Muscle layer of colon (tissue), 2 donors: ENCODE results near the gene SP140L.
"Not testable (repeated sequence)": the region's sequence is repeated elsewhere in the genome, so short reads cannot be mapped to it uniquely, and the experiment has no call there.

ENCODE experiments used
- H3K27ac ChIP-seq: one replicate; pipeline ENCODE4 v1.7.0; 2013; ENCODE audit warnings: low read depth, mild to moderate bottlenecking, low read length, moderate library complexity
- H3K27me3 ChIP-seq, 2 donors: one replicate each; pipeline ENCODE4 v1.7.0; 2013; ENCODE audit warnings: low read length in 2 of 2, mild to moderate bottlenecking in 2 of 2; ENCODE audit not compliant: insufficient read depth in 2 of 2, control insufficient read depth in 1 of 2
- H3K36me3 ChIP-seq: one replicate; pipeline ENCODE4 v1.7.0; 2013; ENCODE audit warnings: mild to moderate bottlenecking, low read length; ENCODE audit not compliant: insufficient read depth
- H3K4me1 ChIP-seq: one replicate; pipeline ENCODE4 v1.7.0; 2013; ENCODE audit warnings: mild to moderate bottlenecking, low read length; ENCODE audit not compliant: insufficient read depth
- H3K4me3 ChIP-seq, 2 donors: one replicate each; pipeline ENCODE4 v1.7.0; 2013; ENCODE audit warnings: low read length in 2 of 2, low read depth in 1 of 2, mild to moderate bottlenecking in 1 of 2, moderate library complexity in 1 of 2
- H3K9ac ChIP-seq: one replicate; pipeline ENCODE4 v1.7.0; 2013; ENCODE audit warnings: low read length
- H3K9me3 ChIP-seq: one replicate; pipeline ENCODE4 v1.7.0; 2013; ENCODE audit warnings: mild to moderate bottlenecking, low read length
- donor health status: abdominal sarcoma.
- donor health status: Adenocarcinoma of cecum.

The SP140L gene

DNA sequence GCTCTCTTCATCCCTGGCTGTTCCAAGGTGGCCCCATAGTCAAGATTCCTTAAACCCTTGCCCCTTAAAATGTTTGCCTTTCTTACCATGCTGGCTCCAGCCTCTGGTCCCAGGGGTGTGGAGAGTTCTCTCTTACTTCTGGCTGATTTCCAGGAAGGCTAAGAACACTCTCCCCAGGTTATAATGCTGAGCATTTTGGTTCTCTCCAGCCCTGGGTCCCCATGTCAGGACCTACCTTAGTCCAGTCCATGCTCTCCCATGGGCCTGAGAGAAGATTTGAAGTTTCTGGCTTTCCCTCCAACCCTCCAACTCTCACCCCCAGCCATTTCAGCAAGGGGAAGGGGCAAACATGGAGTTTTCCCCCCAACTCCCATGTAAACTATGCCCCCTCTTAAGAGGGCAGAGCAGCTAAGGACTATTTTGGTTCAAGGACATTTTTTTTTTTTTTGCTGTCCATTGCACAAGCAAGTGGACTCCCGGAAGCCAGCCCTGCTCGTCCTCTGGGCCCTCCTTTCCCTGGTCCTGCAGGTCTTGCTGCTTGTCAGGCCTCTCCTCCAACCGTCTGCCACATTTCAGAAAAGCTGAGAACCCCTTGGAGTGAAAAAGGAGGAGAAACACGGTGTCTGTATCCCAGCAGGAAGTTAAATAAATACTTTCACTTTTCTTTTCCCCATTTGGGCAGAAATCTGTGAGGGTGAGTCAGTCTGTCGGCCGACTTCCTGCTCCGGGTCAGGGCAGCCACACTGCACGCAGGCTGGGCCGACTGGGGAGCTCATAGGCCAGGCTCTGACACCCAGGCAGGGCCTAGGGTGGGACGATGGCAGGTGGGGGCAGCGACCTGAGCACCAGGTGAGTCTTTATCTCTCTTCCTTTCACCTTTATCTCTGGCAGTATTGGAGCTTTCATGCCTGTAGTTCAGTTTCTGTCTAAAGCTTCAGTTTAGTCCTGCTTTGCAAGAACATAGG is at the start of gene SP140L:
SP140L (plus strand) TSS at position 741 of the 965 bp plus-strand sequence; CDS start at position 818, 77 bp downstream.
- Histone ChIP-seq H3K4me3 (peak within 1 kb of the TSS; percentile 25 to 85), H3K9ac (peak within 1 kb of the TSS; percentile 7), H3K9me3 (no peaks in the 10 kb centered on the region)

GRCh38 chr2:230282936-230283335 is 44.1 kb upstream of the SP140L start:
- Histone ChIP-seq H3K4me1 (no peaks in the 10 kb centered on the region), H3K4me3 (no peak overlapping the region), H3K27me3 (no peaks in the 10 kb centered on the region), H3K27ac (no peak overlapping the region), H3K9ac (no peak overlapping the region), H3K36me3 (no peaks in the 10 kb centered on the region), H3K9me3 (no peaks in the 10 kb centered on the region)

More for the DNA sequence above, at the start of gene SP140L:
- Histone ChIP-seq H3K36me3 (no peaks in the 10 kb centered on the region), H3K27me3 (no peaks in the 10 kb centered on the region), H3K27ac (no peak within 1 kb of the TSS), H3K4me1 (peaks cover 10% of the 10 kb centered on the region)

- no peaks in the 10 kb centered on the region for H3K36me3 ChIP-seq
- no peaks in the 10 kb centered on the region for H3K27me3 ChIP-seq
- H3K4me3 ChIP-seq = no peak overlapping the region
- H3K4me1 ChIP-seq = no peaks in the 10 kb centered on the region
- H3K9ac ChIP-seq = no peak overlapping the region
- H3K27ac ChIP-seq = no peak overlapping the region
- no peaks in the 10 kb centered on the region for H3K9me3 ChIP-seq
These were observed 40.9 kb upstream of the SP140L start for GRCh38 chr2:230286048-230286447.

GRCh38 chr2:230289311-230289710 is 37.7 kb upstream of the SP140L start:
- H3K36me3 ChIP-seq, H3K27me3 ChIP-seq, H3K27ac ChIP-seq: not testable (repeated sequence)

GRCh38 chr2:230295192-230295591 is 31.8 kb upstream of the SP140L start:
- no peaks in the 10 kb centered on the region for H3K9me3 ChIP-seq
- H3K27me3 ChIP-seq = no peaks in the 10 kb centered on the region

More at GRCh38 chr2:230289311-230289710, 37.7 kb upstream of the SP140L start:
- not testable (repeated sequence) for H3K4me1 ChIP-seq, H3K9me3 ChIP-seq, H3K4me3 ChIP-seq, H3K9ac ChIP-seq

GRCh38 chr2:230296917-230297316 is 30.1 kb upstream of the SP140L start:
- Histone ChIP-seq H3K27me3 (no peaks in the 10 kb centered on the region), H3K36me3 (no peaks in the 10 kb centered on the region), H3K4me3 (no peak overlapping the region), H3K9ac (no peak overlapping the region), H3K4me1 (no peaks in the 10 kb centered on the region), H3K27ac (no peak overlapping the region), H3K9me3 (no peaks in the 10 kb centered on the region)

More at GRCh38 chr2:230295192-230295591, 31.8 kb upstream of the SP140L start:
- no peak overlapping the region for H3K27ac ChIP-seq
- no peaks in the 10 kb centered on the region for H3K36me3 ChIP-seq
- H3K4me3 ChIP-seq = no peak overlapping the region
- no peak overlapping the region for H3K9ac ChIP-seq
- no peaks in the 10 kb centered on the region for H3K4me1 ChIP-seq

GRCh38 chr2:230299618-230300017 is 27.4 kb upstream of the SP140L start:
- Histone ChIP-seq H3K9ac (no peak overlapping the region), H3K27ac (no peak overlapping the region), H3K4me3 (no peak overlapping the region), H3K9me3 (no peaks in the 10 kb centered on the region), H3K27me3 (no peaks in the 10 kb centered on the region), H3K36me3 (no peaks in the 10 kb centered on the region), H3K4me1 (no peaks in the 10 kb centered on the region)

DNA sequence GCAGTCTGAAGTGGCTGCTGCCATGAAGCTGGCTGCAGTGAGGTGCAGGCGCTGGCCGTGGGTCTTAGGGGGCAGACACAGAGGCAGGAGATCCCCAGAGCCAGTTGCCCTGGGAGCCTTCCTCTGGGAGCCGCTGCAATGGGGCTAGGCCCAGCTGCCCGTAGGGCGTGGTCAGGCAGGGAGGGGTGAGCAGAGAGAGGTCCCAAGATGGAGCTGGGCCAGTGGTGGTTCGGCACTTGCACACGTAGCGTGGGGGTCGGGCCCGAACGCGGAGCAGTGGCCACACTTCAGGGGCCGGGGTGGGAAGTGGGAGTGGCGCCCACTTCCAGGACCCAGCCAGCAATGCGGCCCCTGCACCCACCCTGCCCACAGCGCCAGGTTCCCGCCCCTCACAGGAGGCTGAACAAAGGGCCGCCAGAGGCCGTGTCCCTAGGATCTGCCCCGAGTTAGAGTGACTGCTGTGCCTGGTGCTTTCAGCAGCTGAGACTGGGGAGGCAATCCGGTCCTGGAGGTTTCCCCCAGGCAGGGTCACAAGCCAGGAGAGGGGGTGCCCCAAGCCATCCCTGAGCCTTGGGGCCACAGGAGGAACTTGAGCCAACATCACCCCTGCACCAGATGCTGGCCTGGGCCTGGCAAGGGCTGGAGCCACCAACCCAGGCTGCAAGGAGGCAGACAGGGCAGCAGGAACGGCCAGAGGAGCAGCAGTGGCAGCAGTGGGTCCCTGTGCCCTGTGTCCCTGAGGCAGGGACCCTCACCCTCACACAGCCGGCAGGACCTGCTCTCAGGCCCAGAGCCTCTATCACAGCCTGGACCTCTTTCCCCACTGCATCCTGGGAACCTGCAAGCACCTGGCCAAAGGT is 21.3 kb upstream of the SP140L start:
- no peak overlapping the region for H3K4me3 ChIP-seq
- no peaks in the 10 kb centered on the region for H3K4me1 ChIP-seq
- no peaks in the 10 kb centered on the region for H3K36me3 ChIP-seq
- H3K27ac ChIP-seq = no peak overlapping the region
- H3K9ac ChIP-seq = no peak overlapping the region
- no peaks in the 10 kb centered on the region for H3K9me3 ChIP-seq
- H3K27me3 ChIP-seq = no peaks in the 10 kb centered on the region

DNA sequence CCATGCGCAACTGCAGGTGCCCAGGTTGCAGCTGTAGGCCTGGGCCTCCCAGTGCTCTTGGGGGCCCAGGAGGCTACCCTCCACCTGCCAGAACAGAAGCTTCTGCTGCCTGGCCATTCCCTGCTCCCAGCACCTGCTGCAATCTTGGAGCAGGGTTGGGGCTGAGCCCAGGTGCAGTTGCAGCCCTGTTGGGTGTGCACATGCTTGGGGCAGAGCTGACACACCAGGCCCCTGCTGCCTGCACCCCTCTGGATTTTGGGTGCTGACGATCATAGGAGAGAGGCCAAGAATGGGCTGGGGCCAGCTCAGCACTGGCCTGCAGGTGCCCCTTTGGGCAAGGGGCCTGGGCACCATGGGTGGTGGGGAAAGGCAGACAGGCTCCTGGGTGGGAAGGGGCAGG is 20.5 kb upstream of the SP140L start:
- Histone ChIP-seq H3K36me3 (no peaks in the 10 kb centered on the region), H3K9ac (no peak overlapping the region), H3K9me3 (no peaks in the 10 kb centered on the region), H3K27ac (no peak overlapping the region), H3K27me3 (no peaks in the 10 kb centered on the region), H3K4me1 (no peaks in the 10 kb centered on the region), H3K4me3 (no peak overlapping the region)

- H3K27me3 ChIP-seq = no peaks in the 10 kb centered on the region
- H3K9me3 ChIP-seq = no peaks in the 10 kb centered on the region
- H3K4me3 ChIP-seq = no peak overlapping the region
- H3K27ac ChIP-seq = no peak overlapping the region
- H3K9ac ChIP-seq = no peak overlapping the region
- H3K4me1 ChIP-seq = no peaks in the 10 kb centered on the region
- no peaks in the 10 kb centered on the region for H3K36me3 ChIP-seq
These were observed 19.5 kb upstream of the SP140L start for GRCh38 chr2:230307485-230307884.

GRCh38 chr2:230308402-230309000 is 18.5 kb upstream of the SP140L start:
- Histone ChIP-seq H3K27ac (no peak overlapping the region), H3K9ac (no peak overlapping the region), H3K36me3 (no peaks in the 10 kb centered on the region), H3K4me3 (no peak overlapping the region), H3K27me3 (no peaks in the 10 kb centered on the region), H3K9me3 (no peaks in the 10 kb centered on the region), H3K4me1 (no peaks in the 10 kb centered on the region)
